ENCODE measurements around the gene ASB15.

Gene ASB15

DNA sequence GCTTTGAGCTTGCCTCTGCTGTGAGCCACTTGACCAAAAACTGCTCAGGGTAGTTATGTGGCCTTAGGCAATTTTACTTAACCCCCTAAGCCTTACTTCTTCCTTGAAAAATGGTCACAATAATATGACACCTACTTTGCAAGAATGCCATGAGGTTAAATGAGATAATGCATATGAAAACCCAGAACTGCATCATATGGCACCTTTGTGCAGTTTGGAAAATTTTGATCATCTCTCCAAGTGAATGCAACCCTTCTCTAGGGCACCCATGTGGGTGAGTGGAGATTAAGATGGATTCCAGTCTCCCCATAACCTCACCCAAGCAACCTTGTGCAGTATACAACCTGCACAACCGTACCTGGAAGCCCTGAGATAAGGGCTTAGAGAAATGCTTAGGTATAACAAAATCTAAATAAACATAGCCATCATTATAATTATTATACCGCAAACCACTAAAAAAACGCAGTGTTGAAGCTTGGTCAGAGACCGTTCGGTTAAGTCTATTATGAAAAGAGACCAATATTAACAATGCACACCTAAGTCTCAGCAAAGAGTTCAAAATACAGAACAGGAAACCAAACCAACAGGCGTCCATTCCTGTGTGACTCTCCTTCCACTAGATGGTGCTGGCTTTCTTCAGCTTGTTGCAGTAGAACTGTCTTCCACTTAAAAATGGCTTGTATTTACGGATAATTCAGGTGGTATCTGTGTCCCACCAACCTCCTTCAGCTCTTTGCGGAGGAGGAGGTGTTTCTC is 21.0 kb upstream of the ASB15 start:
- Histone ChIP-seq H3K4me3 (ENCODE audit: low read depth in 1 of 2, low read length in 2 of 2) (no peak overlapping the region), H3K9me3 (ENCODE audit: insufficient read depth, low read length, severe bottlenecking) (no peaks in the 10 kb centered on the region), H4K20me1 (ENCODE audit: insufficient read depth, low read length) (no peaks in the 10 kb centered on the region), H3K27ac (ENCODE audit: low read length) (no peak overlapping the region), H3K79me2 (ENCODE audit: insufficient read depth, low read length) (no peaks in the 10 kb centered on the region), H3K9ac (ENCODE audit: low read depth, low read length) (no peak overlapping the region), H3K27me3 (ENCODE audit: insufficient read depth, low read length, poor library complexity) (no peaks in the 10 kb centered on the region), H2AFZ (ENCODE audit: low read depth, low read length) (no peak overlapping the region), H3K4me1 (ENCODE audit: insufficient read depth, low read length) (no peaks in the 10 kb centered on the region), H3K4me2 (ENCODE audit: insufficient read depth, low read length) (no peak overlapping the region), H3K36me3 (ENCODE audit: insufficient read depth, low read length) (no peaks in the 10 kb centered on the region)
- DNase-seq (peak; percentile 39), ATAC-seq (ENCODE audit: insufficient read depth, low read depth) (peak; percentile 91)
- no peak for TF ChIP-seq EZH2 (IDR thresholded peaks at IDR 0.05; ENCODE audit: borderline replicate concordance, low read depth, low read length, severe bottlenecking)
- TF ChIP-seq, protein P1, sequence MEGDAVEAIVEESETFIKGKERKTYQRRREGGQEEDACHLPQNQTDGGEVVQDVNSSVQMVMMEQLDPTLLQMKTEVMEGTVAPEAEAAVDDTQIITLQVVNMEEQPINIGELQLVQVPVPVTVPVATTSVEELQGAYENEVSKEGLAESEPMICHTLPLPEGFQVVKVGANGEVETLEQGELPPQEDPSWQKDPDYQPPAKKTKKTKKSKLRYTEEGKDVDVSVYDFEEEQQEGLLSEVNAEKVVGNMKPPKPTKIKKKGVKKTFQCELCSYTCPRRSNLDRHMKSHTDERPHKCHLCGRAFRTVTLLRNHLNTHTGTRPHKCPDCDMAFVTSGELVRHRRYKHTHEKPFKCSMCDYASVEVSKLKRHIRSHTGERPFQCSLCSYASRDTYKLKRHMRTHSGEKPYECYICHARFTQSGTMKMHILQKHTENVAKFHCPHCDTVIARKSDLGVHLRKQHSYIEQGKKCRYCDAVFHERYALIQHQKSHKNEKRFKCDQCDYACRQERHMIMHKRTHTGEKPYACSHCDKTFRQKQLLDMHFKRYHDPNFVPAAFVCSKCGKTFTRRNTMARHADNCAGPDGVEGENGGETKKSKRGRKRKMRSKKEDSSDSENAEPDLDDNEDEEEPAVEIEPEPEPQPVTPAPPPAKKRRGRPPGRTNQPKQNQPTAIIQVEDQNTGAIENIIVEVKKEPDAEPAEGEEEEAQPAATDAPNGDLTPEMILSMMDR (IDR thresholded peaks at IDR 0.05; ENCODE audit: borderline replicate concordance, extremely low read depth, low read length, poor library complexity, severe bottlenecking): peak; percentile 82

DNA sequence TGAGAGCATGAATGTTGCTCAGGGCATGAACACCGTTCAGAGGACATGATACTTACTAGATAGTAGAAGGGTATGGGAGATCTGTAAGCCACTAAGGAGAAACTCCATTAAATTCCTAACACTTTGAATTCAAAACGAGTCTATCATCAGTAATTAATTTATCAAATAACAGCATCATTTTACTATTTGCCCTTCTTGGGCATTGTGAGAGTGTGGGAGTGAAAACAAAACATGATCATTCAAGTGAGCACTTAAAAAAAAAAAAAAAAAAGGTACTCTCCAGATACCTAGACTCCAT is 20.5 kb upstream of the ASB15 start:
- Histone ChIP-seq H3K79me2 (ENCODE audit: insufficient read depth, low read length) (no peaks in the 10 kb centered on the region), H3K4me3 (ENCODE audit: low read depth in 1 of 2, low read length in 2 of 2) (no peak overlapping the region), H3K27me3 (ENCODE audit: insufficient read depth, low read length, poor library complexity) (no peaks in the 10 kb centered on the region), H3K4me1 (ENCODE audit: insufficient read depth, low read length) (no peaks in the 10 kb centered on the region), H3K27ac (ENCODE audit: low read length) (no peak overlapping the region), H2AFZ (ENCODE audit: low read depth, low read length) (no peak overlapping the region), H3K36me3 (ENCODE audit: insufficient read depth, low read length) (no peaks in the 10 kb centered on the region), H3K9ac (ENCODE audit: low read depth, low read length) (no peak overlapping the region), H3K4me2 (ENCODE audit: insufficient read depth, low read length) (no peak overlapping the region), H4K20me1 (ENCODE audit: insufficient read depth, low read length) (no peaks in the 10 kb centered on the region), H3K9me3 (ENCODE audit: insufficient read depth, low read length, severe bottlenecking) (no peaks in the 10 kb centered on the region)
- DNase-seq (no peak), ATAC-seq (ENCODE audit: insufficient read depth, low read depth) (no peak)
- no peak for TF ChIP-seq EZH2 (IDR thresholded peaks at IDR 0.05; ENCODE audit: borderline replicate concordance, low read depth, low read length, severe bottlenecking)
- TF ChIP-seq, protein P1 (IDR thresholded peaks at IDR 0.05; ENCODE audit: borderline replicate concordance, extremely low read depth, low read length, poor library complexity, severe bottlenecking): no peak

DNA sequence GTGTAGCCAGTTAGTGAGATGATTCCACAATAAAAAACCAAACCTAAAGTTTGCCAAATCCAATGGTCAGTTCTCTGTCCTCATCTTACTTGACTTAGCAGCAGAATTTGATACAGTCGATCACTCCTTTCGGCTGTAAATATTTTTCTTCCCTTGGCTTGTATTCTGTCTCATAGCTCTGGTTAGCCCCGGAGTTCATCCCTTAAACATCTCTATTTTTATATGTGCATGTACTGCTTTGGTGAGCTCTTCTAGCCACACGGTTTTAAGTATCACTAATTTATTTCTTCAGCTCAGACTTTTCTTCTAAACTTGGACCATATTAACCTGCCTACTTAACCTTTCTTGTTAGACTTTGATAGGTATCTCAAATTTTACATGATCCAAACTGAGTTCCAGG is 17.8 kb upstream of the ASB15 start:
- H3K9me3 ChIP-seq (ENCODE audit: insufficient read depth, low read length, severe bottlenecking): no peaks in the 10 kb centered on the region
- DNase-seq (no peak), ATAC-seq (ENCODE audit: insufficient read depth, low read depth) (no peak)
- no peak overlapping the region for H2AFZ ChIP-seq (ENCODE audit: low read depth, low read length)
- peaks cover 5% of the 10 kb centered on the region for H3K27me3 ChIP-seq (ENCODE audit: insufficient read depth, low read length, poor library complexity)
- H3K79me2 ChIP-seq (ENCODE audit: insufficient read depth, low read length): no peaks in the 10 kb centered on the region
- no peak overlapping the region for H3K27ac ChIP-seq (ENCODE audit: low read length)
- no peaks in the 10 kb centered on the region for H3K36me3 ChIP-seq (ENCODE audit: insufficient read depth, low read length)
- no peak overlapping the region for H3K4me2 ChIP-seq (ENCODE audit: insufficient read depth, low read length)
- H3K9ac ChIP-seq (ENCODE audit: low read depth, low read length): no peak overlapping the region
- TF ChIP-seq EZH2 (IDR thresholded peaks at IDR 0.05; ENCODE audit: borderline replicate concordance, low read depth, low read length, severe bottlenecking): no peak
- TF ChIP-seq, protein P1 (IDR thresholded peaks at IDR 0.05; ENCODE audit: borderline replicate concordance, extremely low read depth, low read length, poor library complexity, severe bottlenecking): no peak
- H3K4me3 ChIP-seq (ENCODE audit: low read depth in 1 of 2, low read length in 2 of 2): no peak overlapping the region
- no peaks in the 10 kb centered on the region for H4K20me1 ChIP-seq (ENCODE audit: insufficient read depth, low read length)
- no peaks in the 10 kb centered on the region for H3K4me1 ChIP-seq (ENCODE audit: insufficient read depth, low read length)
